Stomach (tissue), 9 donors: ENCODE measurements around the gene CYFIP1. TPM values are rescaled to one million over a fixed set of nuclear protein-coding genes. Genes with fewer than 3 reads are reported as not detected.

Experiments
- DNase-seq, 2 donors: peaks; one replicate each; pipeline versions ENCODE4 v3.0.0 to v3.0.0-alpha.2; 2013 to 2019
- H3K27ac ChIP-seq, 5 donors: fragments of 200-600 bp in 4 of 5; sonication (generic) in 4 of 5; one replicate each; pipeline ENCODE4 v1.5.1; 2013 to 2019; ENCODE audit warnings: mild to moderate bottlenecking in 1 of 5, moderate library complexity in 1 of 5
- H3K27me3 ChIP-seq, 3 donors: fragments of 200-600 bp; sonication (generic); one replicate each; pipeline ENCODE4 v1.5.1; 2017 to 2019; ENCODE audit warnings: mixed run types in 1 of 3
- H3K36me3 ChIP-seq, 4 donors: fragments of 200-600 bp; sonication (generic); 1 replicate in 3 of 4; 2 replicates in 1 of 4; pipeline ENCODE4 v1.5.1; 2016 to 2019
- H3K4me1 ChIP-seq, 4 donors: fragments of 200-600 bp; sonication (generic); one replicate each; pipeline ENCODE4 v1.5.1; 2016 to 2019
- H3K4me3 ChIP-seq, 4 donors: fragments of 200-600 bp; sonication (generic) in 3 of 4; one replicate each; pipeline ENCODE4 v1.5.1; 2016 to 2019; ENCODE audit warnings: mild to moderate bottlenecking in 1 of 4
- H3K9me3 ChIP-seq, 4 donors: fragments of 200-600 bp; sonication (generic); one replicate each; pipeline ENCODE4 v1.5.1; 2016 to 2019
- CTCF ChIP-seq, 7 experiments: fragments of 450-650 bp in 4 of 7; fragments of 200-600 bp in 3 of 7; sonication (generic) in 3 of 7; IDR thresholded peaks; one replicate each; pipeline ENCODE4 v1.5.1; 2016 to 2019; ENCODE audit warnings: antibody characterized with exemption in 7 of 7, control low read depth in 2 of 7, mild to moderate bottlenecking in 1 of 7
- EP300 ChIP-seq: sonication (generic); formaldehyde crosslinking; IDR thresholded peaks from one replicate; pipeline ENCODE4 v1.6.1; 2017; ENCODE audit warnings: antibody characterized with exemption
- POLR2A ChIP-seq, 4 donors: fragments of 450-650 bp; IDR thresholded peaks; one replicate each; pipeline ENCODE4 v1.6.1; 2016; ENCODE audit warnings: antibody characterized with exemption in 4 of 4, control low read depth in 2 of 4, mild to moderate bottlenecking in 1 of 4, moderate library complexity in 1 of 4
- POLR2AphosphoS5 ChIP-seq, 3 donors: sonication (generic); formaldehyde crosslinking; IDR thresholded peaks; one replicate each; pipeline ENCODE4 v1.6.1; 2016; ENCODE audit warnings: antibody characterized with exemption in 3 of 3
- WGBS, 5 donors: extraction: QIAGEN DNeasy Blood & Tissue Kit in 3 of 5; methylation state at CpG; one replicate each; pipeline versions ENCODE4 v1.1.5 to v1.1.7; 2013 to 2018; 5-methylcytosine and 5-hydroxymethylcytosine counted together
- intact Hi-C: fragments of 100-400 bp; cut with DNase I; formaldehyde crosslinking; loops from one replicate; pipeline ENCODE4 v1.15.1; 2023; ENCODE audit warnings: low total_unique reads
- polyA plus RNA-seq, 3 donors: library from polyadenylated mRNA; stranded (reverse); fragments of 200-250 nt; gene quantifications; one replicate each; pipeline ENCODE4 v1.2.3, GENCODE V29; 2013
- total RNA-seq, 5 donors: library from RNA; depleted of rRNA; stranded (reverse); fragments of >200 nt; gene quantifications; one replicate each; pipeline versions ENCODE4 v1.1.0 to v1.2.3, GENCODE V29; 2014 to 2016
- donor health status: healthy with polysubstance abuse.
- donor health status: Bipolar disorder and iron deficiency.
- donor health status: healthy.

CYFIP1 gene
- total and polyA plus RNA-seq, 8 donors: 21.8 to 214 (median 61.6) TPM

- intact Hi-C loops: no loop called here
- 83 to 85% (median 85%) methylated on average over 10 of the region's 10 CpGs for WGBS, 5 donors
- no peaks in the 10 kb centered on the region for H3K9me3 ChIP-seq
- peaks cover 0 to 4% (median 0%) of the 10 kb centered on the region in 4 donors for H3K4me1 ChIP-seq
- peaks cover 25 to 90% (median 84%) of the 10 kb centered on the region in 4 donors for H3K36me3 ChIP-seq
- no peaks in the 10 kb centered on the region for H3K27me3 ChIP-seq
- H3K4me3 ChIP-seq: no peak overlapping the region
- peak overlapping the region in 3 of 5 donors; percentile 9 to 54 (median 37) for H3K27ac ChIP-seq
- DNase-seq: peak; percentile 60 to 80
- TF ChIP-seq POLR2A (IDR thresholded peaks at IDR 0.05) (no peak), POLR2AphosphoS5 (IDR thresholded peaks at IDR 0.05) (peak in 1 of 3 donors; percentile 51), EP300 (no peak), CTCF (IDR thresholded peaks at IDR 0.05) (no peak)
Measured at GRCh38 chr15:22895465-22896190, 84.5 kb downstream of the CYFIP1 start.

GRCh38 chr15:22893881-22894280 lies 86.3 kb downstream of the CYFIP1 start:
- H3K27me3 ChIP-seq: no peaks in the 10 kb centered on the region
- H3K27ac ChIP-seq: no peak overlapping the region
- H3K4me3 ChIP-seq: no peak overlapping the region
- peaks cover 0 to 4% (median 0%) of the 10 kb centered on the region in 4 donors for H3K4me1 ChIP-seq
- H3K36me3 ChIP-seq: peaks cover 17 to 86% (median 79%) of the 10 kb centered on the region in 4 donors
- no peak for DNase-seq
- TF ChIP-seq CTCF (IDR thresholded peaks at IDR 0.05): no peak
- TF ChIP-seq POLR2A (IDR thresholded peaks at IDR 0.05): no peak
- no peak for TF ChIP-seq EP300
- TF ChIP-seq POLR2AphosphoS5 (IDR thresholded peaks at IDR 0.05): no peak
- H3K9me3 ChIP-seq: no peaks in the 10 kb centered on the region
- 93 to 97% (median 96%) methylated on average over 13 of the region's 13 CpGs for WGBS, 5 donors
- intact Hi-C loops: no loop called here

- no peak for DNase-seq
- intact Hi-C loops: no loop called here
- H3K27me3 ChIP-seq: no peaks in the 10 kb centered on the region
- H3K36me3 ChIP-seq: peaks cover 17 to 86% (median 78%) of the 10 kb centered on the region in 4 donors
- H3K4me1 ChIP-seq: peaks cover 0 to 4% (median 0%) of the 10 kb centered on the region in 4 donors
- no peak overlapping the region for H3K4me3 ChIP-seq
- 91 to 94% (median 93%) methylated on average over 17 of the region's 17 CpGs for WGBS, 5 donors
- H3K9me3 ChIP-seq: no peaks in the 10 kb centered on the region
- no peak for TF ChIP-seq POLR2A (IDR thresholded peaks at IDR 0.05)
- no peak for TF ChIP-seq EP300
- TF ChIP-seq CTCF (IDR thresholded peaks at IDR 0.05): no peak
- TF ChIP-seq POLR2AphosphoS5 (IDR thresholded peaks at IDR 0.05): no peak
- no peak overlapping the region for H3K27ac ChIP-seq
Measured at GRCh38 chr15:22893081-22893480, 87.1 kb downstream of the CYFIP1 start.

GRCh38 chr15:22892333-22892732 lies 87.8 kb downstream of the CYFIP1 start:
- H3K9me3 ChIP-seq: no peaks in the 10 kb centered on the region
- H3K4me1 ChIP-seq: peaks cover 0 to 4% (median 0%) of the 10 kb centered on the region in 4 donors
- no peak for TF ChIP-seq POLR2A (IDR thresholded peaks at IDR 0.05)
- TF ChIP-seq POLR2AphosphoS5 (IDR thresholded peaks at IDR 0.05): no peak
- TF ChIP-seq EP300: no peak
- no peak for TF ChIP-seq CTCF (IDR thresholded peaks at IDR 0.05)
- no peak overlapping the region for H3K27ac ChIP-seq
- H3K4me3 ChIP-seq: no peak overlapping the region
- peaks cover 24 to 86% (median 79%) of the 10 kb centered on the region in 4 donors for H3K36me3 ChIP-seq
- intact Hi-C loops: no loop called here
- H3K27me3 ChIP-seq: no peaks in the 10 kb centered on the region
- no peak for DNase-seq
- 81 to 86% (median 84%) methylated on average over 9 of the region's 9 CpGs for WGBS, 5 donors
